Fibroblast of lung (primary cell): Measurements from ENCODE around the gene ABCB1.

Experiments used
- EZH2 ChIP-seq: IDR thresholded peaks from 2 replicates; pipeline ENCODE4 v1.5.1; 2012; ENCODE audit warnings: low read length, control low read depth, mild to moderate bottlenecking; ENCODE audit errors: missing control alignments
- TF ChIP-seq, protein P1 (sequence below), 2 donors: IDR thresholded peaks in 1 of 2; conservative IDR thresholded peaks in 1 of 2; 1 replicate in 1 of 2; 2 replicates in 1 of 2; pipeline ENCODE4 v1.5.1; 2011 to 2012; ENCODE audit warnings: low read length in 2 of 2, control low read depth in 1 of 2, inconsistent platforms in 1 of 2, low read depth in 1 of 2, mild to moderate bottlenecking in 1 of 2

GRCh38 chr7:87528730-87529129, 72.0 kb downstream of the ABCB1 start:
- TF ChIP-seq, protein P1, sequence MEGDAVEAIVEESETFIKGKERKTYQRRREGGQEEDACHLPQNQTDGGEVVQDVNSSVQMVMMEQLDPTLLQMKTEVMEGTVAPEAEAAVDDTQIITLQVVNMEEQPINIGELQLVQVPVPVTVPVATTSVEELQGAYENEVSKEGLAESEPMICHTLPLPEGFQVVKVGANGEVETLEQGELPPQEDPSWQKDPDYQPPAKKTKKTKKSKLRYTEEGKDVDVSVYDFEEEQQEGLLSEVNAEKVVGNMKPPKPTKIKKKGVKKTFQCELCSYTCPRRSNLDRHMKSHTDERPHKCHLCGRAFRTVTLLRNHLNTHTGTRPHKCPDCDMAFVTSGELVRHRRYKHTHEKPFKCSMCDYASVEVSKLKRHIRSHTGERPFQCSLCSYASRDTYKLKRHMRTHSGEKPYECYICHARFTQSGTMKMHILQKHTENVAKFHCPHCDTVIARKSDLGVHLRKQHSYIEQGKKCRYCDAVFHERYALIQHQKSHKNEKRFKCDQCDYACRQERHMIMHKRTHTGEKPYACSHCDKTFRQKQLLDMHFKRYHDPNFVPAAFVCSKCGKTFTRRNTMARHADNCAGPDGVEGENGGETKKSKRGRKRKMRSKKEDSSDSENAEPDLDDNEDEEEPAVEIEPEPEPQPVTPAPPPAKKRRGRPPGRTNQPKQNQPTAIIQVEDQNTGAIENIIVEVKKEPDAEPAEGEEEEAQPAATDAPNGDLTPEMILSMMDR (conservative IDR thresholded peaks at IDR 0.05 in 1 of 2, IDR thresholded peaks at IDR 0.05 in 1 of 2; ENCODE audit: low read depth in 1 of 2, low read length in 2 of 2), result no peak
- no peak for TF ChIP-seq EZH2
